NB4 (cell line): Measurements from ENCODE around the gene BMPER.

ENCODE experiments used
- DNase-seq: peaks from one replicate; pipeline ENCODE4 v3.0.0; 2010; ENCODE audit warnings: low read depth
- H3K4me3 ChIP-seq: one replicate; pipeline ENCODE4 v1.5.1; 2011; ENCODE audit warnings: mild to moderate bottlenecking, low read depth, low read length, moderate library complexity
- CTCF ChIP-seq: IDR thresholded peaks from one replicate; pipeline ENCODE4 v1.5.1; 2012; ENCODE audit warnings: low read depth, low read length
- MAX ChIP-seq: IDR thresholded peaks from 2 replicates; pipeline ENCODE4 v1.6.1; 2011; ENCODE audit warnings: low read depth, low read length
- MYC ChIP-seq: IDR thresholded peaks from 2 replicates; pipeline ENCODE4 v1.6.1; 2011; ENCODE audit warnings: low read depth, low read length
- POLR2A ChIP-seq: IDR thresholded peaks from 2 replicates; pipeline ENCODE4 v1.6.1; 2011; ENCODE audit warnings: mild to moderate bottlenecking; ENCODE audit not compliant: insufficient read length; ENCODE audit errors: extremely low read depth

BMPER gene

GRCh38 chr7:34054075-34054474 is 148.7 kb downstream of the BMPER start:
- TF ChIP-seq POLR2A: no peak
- TF ChIP-seq CTCF: no peak
- no peak for TF ChIP-seq MYC
- no peak for TF ChIP-seq MAX
- no peak overlapping the region for H3K4me3 ChIP-seq
- no peak for DNase-seq

GRCh38 chr7:34057136-34057535 is 151.8 kb downstream of the BMPER start:
- no peak overlapping the region for H3K4me3 ChIP-seq
- no peak for TF ChIP-seq POLR2A
- TF ChIP-seq MAX: no peak
- TF ChIP-seq MYC: no peak
- no peak for TF ChIP-seq CTCF
- no peak for DNase-seq

GRCh38 chr7:34057956-34058355 is 152.6 kb downstream of the BMPER start:
- H3K4me3 ChIP-seq: no peak overlapping the region
- DNase-seq: no peak
- no peak for TF ChIP-seq POLR2A

- DNase-seq: no peak
- no peak for TF ChIP-seq POLR2A
- no peak for TF ChIP-seq CTCF
- no peak for TF ChIP-seq MYC
- no peak for TF ChIP-seq MAX
- H3K4me3 ChIP-seq: no peak overlapping the region
Observed at GRCh38 chr7:34058801-34059135, 153.4 kb downstream of the BMPER start.

GRCh38 chr7:34059136-34059828 is 153.9 kb downstream of the BMPER start:
- H3K4me3 ChIP-seq: no peak overlapping the region
- TF ChIP-seq MYC (no peak), MAX (no peak), CTCF (no peak), POLR2A (no peak)
- DNase-seq: no peak

GRCh38 chr7:34060196-34060947 is 155.0 kb downstream of the BMPER start:
- TF ChIP-seq MAX (no peak), MYC (no peak), CTCF (no peak), POLR2A (no peak)
- no peak for DNase-seq
- H3K4me3 ChIP-seq: no peak overlapping the region
